Caco-2 (cell line): Measurements from ENCODE around the gene ARHGAP27. TPM values are rescaled to one million over a fixed set of nuclear protein-coding genes. Genes with fewer than 3 reads are reported as not detected.
A peak's percentile ranks its signal among the peaks of the same experiment; 100 is the strongest.

Source experiments
- BruUV-seq: library from RNA; stranded (reverse); fragments of 400-500 nt; replicated peaks from 2 replicates; lab custom pipeline; 2021; lab: Mats Ljungman, UMichigan
- CTCF ChIA-PET: fragments of 300-600 bp; sonication (Branson Sonifier 250); formaldehyde crosslinking; loops from one replicate; lab custom pipeline; 2022; ENCODE audit warnings: antibody characterized with exemption; lab: Charles Lee
- POLR2A ChIA-PET: fragments of 300-600 bp; sonication (Branson Sonifier 250); formaldehyde crosslinking; loops from one replicate; lab custom pipeline; 2022; ENCODE audit warnings: antibody characterized with exemption; lab: Charles Lee
- DNase-seq, 2 experiments: peaks; one replicate each; pipeline versions ENCODE4 v3.0.0 to v3.0.0-alpha.2; 2020 to 2022
- H3K27me3 ChIP-seq: replicated peaks from 2 replicates; pipeline ENCODE4 v1.6.0; 2011; ENCODE audit warnings: low read length; ENCODE audit not compliant: control insufficient read depth, insufficient read depth
- H3K36me3 ChIP-seq: 2 replicates; pipeline ENCODE4 v1.5.1; 2011; ENCODE audit warnings: low read length; ENCODE audit not compliant: control insufficient read depth, insufficient read depth
- H3K4me1 ChIP-seq: fragments of 250-450 bp; sonication (Bioruptor Pico); 2 replicates; pipeline ENCODE4 v1.5.1; 2020; ENCODE audit warnings: mild to moderate bottlenecking
- H3K4me3 ChIP-seq: 2 replicates; pipeline ENCODE4 v1.5.1; 2011; ENCODE audit warnings: low read depth, mild to moderate bottlenecking, control low read depth, low read length
- H3K9me3 ChIP-seq: fragments of 250-450 bp; sonication (Bioruptor Pico); 2 replicates; pipeline ENCODE4 v1.5.1; 2020; ENCODE audit warnings: mild to moderate bottlenecking, moderate library complexity
- H3K27ac Mint-ChIP-seq: one replicate; pipeline ENCODE4 v1.8.0; 2022; ENCODE audit warnings: mixed read lengths; ENCODE audit not compliant: unreplicated experiment
- H3K27me3 Mint-ChIP-seq: one replicate; pipeline ENCODE4 v1.8.0; 2022; ENCODE audit warnings: mixed read lengths; ENCODE audit not compliant: insufficient read depth, unreplicated experiment
- H3K36me3 Mint-ChIP-seq: one replicate; pipeline ENCODE4 v1.8.0; 2022; ENCODE audit warnings: mild to moderate bottlenecking, mixed read lengths; ENCODE audit not compliant: insufficient read depth, unreplicated experiment
- H3K4me1 Mint-ChIP-seq: one replicate; pipeline ENCODE4 v1.8.0; 2022; ENCODE audit warnings: low read depth, mixed read lengths; ENCODE audit not compliant: unreplicated experiment
- H3K4me3 Mint-ChIP-seq: one replicate; pipeline ENCODE4 v1.8.0; 2022; ENCODE audit warnings: mild to moderate bottlenecking, moderate library complexity, mixed read lengths; ENCODE audit not compliant: unreplicated experiment
- H3K9me3 Mint-ChIP-seq: one replicate; pipeline ENCODE4 v1.8.0; 2022; ENCODE audit warnings: mixed read lengths; ENCODE audit not compliant: unreplicated experiment
- intact Hi-C: fragments of 100-400 bp; cut with micrococcal nuclease; formaldehyde crosslinking; loops from one replicate; pipeline ENCODE4 v1.10.0; 2022; ENCODE audit not compliant: unreplicated experiment
- total RNA-seq: library from RNA; stranded (reverse); gene quantifications from 2 replicates; pipeline ENCODE4 v1.2.3, GENCODE V29; 2022
- TF ChIP-seq, protein P1 (sequence below), 2 experiments: fragments of 200-600 bp in 1 of 2; IDR thresholded peaks; 1 replicate in 1 of 2; 2 replicates in 1 of 2; pipeline versions ENCODE4 v1.5.1 to v1.8.0; 2011 to 2022; ENCODE audit warnings: antibody characterized with exemption in 1 of 2, control low read depth in 1 of 2, inconsistent platforms in 1 of 2, low read depth in 1 of 2, low read length in 1 of 2, mild to moderate bottlenecking in 1 of 2, moderate library complexity in 1 of 2; ENCODE audit not compliant: insufficient read depth in 1 of 2, severe bottlenecking in 1 of 2, unreplicated experiment in 1 of 2

The ARHGAP27 gene
- total RNA-seq, 1 experiment from 2014 or later = 35.9 TPM

GRCh38 chr17:45394564-45394912 lies 38.1 kb downstream of the ARHGAP27 start:
- ChIA-PET POLR2A (no interaction called here), CTCF (interaction anchor here (8.7 kb wide), 1 partner anchor 32 kb away, joined by 105 read pairs; no protein-coding TSS in a partner anchor)
- intact Hi-C loops = no loop called here
- Mint-ChIP-seq H3K9me3 (no peaks in the 10 kb centered on the region), H3K27me3 (no peaks in the 10 kb centered on the region), H3K27ac (no peak overlapping the region), H3K4me3 (no peak overlapping the region), H3K4me1 (no peaks in the 10 kb centered on the region), H3K36me3 (peaks cover 34% of the 10 kb centered on the region)
- peaks cover 12% of the 10 kb centered on the region for H3K36me3 ChIP-seq
- H3K9me3 ChIP-seq = no peaks in the 10 kb centered on the region
- no peaks in the 10 kb centered on the region for H3K27me3 ChIP-seq
- TF ChIP-seq, protein P1, sequence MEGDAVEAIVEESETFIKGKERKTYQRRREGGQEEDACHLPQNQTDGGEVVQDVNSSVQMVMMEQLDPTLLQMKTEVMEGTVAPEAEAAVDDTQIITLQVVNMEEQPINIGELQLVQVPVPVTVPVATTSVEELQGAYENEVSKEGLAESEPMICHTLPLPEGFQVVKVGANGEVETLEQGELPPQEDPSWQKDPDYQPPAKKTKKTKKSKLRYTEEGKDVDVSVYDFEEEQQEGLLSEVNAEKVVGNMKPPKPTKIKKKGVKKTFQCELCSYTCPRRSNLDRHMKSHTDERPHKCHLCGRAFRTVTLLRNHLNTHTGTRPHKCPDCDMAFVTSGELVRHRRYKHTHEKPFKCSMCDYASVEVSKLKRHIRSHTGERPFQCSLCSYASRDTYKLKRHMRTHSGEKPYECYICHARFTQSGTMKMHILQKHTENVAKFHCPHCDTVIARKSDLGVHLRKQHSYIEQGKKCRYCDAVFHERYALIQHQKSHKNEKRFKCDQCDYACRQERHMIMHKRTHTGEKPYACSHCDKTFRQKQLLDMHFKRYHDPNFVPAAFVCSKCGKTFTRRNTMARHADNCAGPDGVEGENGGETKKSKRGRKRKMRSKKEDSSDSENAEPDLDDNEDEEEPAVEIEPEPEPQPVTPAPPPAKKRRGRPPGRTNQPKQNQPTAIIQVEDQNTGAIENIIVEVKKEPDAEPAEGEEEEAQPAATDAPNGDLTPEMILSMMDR (IDR thresholded peaks at IDR 0.05; ENCODE audit: insufficient read depth in 1 of 2, low read depth in 1 of 2, low read length in 1 of 2, severe bottlenecking in 1 of 2, unreplicated experiment in 1 of 2) = no peak
- H3K4me3 ChIP-seq = no peak overlapping the region
- H3K4me1 ChIP-seq = no peaks in the 10 kb centered on the region
- BruUV-seq = no TSS peak
- DNase-seq = no peak

GRCh38 chr17:45394091-45394490 lies 38.6 kb downstream of the ARHGAP27 start:
- Histone ChIP-seq H3K36me3 (peaks cover 12% of the 10 kb centered on the region), H3K4me1 (no peaks in the 10 kb centered on the region), H3K9me3 (no peaks in the 10 kb centered on the region), H3K4me3 (no peak overlapping the region), H3K27me3 (no peaks in the 10 kb centered on the region)
- Mint-ChIP-seq H3K4me1 (no peaks in the 10 kb centered on the region), H3K9me3 (no peaks in the 10 kb centered on the region), H3K36me3 (peaks cover 34% of the 10 kb centered on the region), H3K27me3 (no peaks in the 10 kb centered on the region), H3K27ac (no peak overlapping the region), H3K4me3 (no peak overlapping the region)
- BruUV-seq = TSS peak; percentile 23
- DNase-seq = no peak
- TF ChIP-seq, protein P1 (IDR thresholded peaks at IDR 0.05; ENCODE audit: insufficient read depth in 1 of 2, low read depth in 1 of 2, low read length in 1 of 2, severe bottlenecking in 1 of 2, unreplicated experiment in 1 of 2) = no peak
- ChIA-PET CTCF (interaction anchor here (0.6 to 8.7 kb wide), 3 partner anchors 20 to 117 kb away, joined by 3 to 105 read pairs (median 4); no protein-coding TSS in a partner anchor), POLR2A (no interaction called here)
- intact Hi-C loops = no loop called here

DNA sequence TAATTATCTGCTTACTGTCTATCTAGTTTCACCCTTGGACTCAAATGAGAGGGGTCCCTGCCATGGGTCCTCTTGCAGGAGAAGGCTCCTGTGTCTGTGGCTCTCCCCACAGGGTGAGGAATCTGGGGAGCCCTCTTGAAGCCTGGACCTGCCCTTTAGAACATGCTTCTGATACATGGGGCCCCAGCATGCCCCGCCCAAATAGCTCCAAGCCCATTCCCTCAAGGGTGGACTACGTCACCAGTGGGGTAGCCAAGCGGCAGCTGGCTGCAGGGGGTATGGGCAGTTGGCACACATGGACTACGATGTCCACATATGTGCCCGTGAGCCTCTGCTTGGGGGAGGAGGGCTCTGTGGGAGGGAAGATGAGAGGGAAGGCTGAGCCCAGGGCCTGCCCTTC lies 39.3 kb downstream of the ARHGAP27 start:
- TF ChIP-seq, protein P1 (IDR thresholded peaks at IDR 0.05; ENCODE audit: insufficient read depth in 1 of 2, low read depth in 1 of 2, low read length in 1 of 2, severe bottlenecking in 1 of 2, unreplicated experiment in 1 of 2) = no peak
- ChIA-PET POLR2A (no interaction called here), CTCF (interaction anchor here (1.2 to 8.7 kb wide), 3 partner anchors 33 to 157 kb away, joined by 3 to 105 read pairs (median 5); no protein-coding TSS in a partner anchor)
- intact Hi-C loops = no loop called here
- DNase-seq = no peak
- Mint-ChIP-seq H3K36me3 (peaks cover 30% of the 10 kb centered on the region), H3K9me3 (no peaks in the 10 kb centered on the region), H3K4me3 (no peak overlapping the region), H3K27ac (no peak overlapping the region), H3K4me1 (no peaks in the 10 kb centered on the region), H3K27me3 (no peaks in the 10 kb centered on the region)
- no peaks in the 10 kb centered on the region for H3K4me1 ChIP-seq
- no TSS peak for BruUV-seq
- H3K4me3 ChIP-seq = no peak overlapping the region
- no peaks in the 10 kb centered on the region for H3K9me3 ChIP-seq
- no peaks in the 10 kb centered on the region for H3K27me3 ChIP-seq
- peaks cover 12% of the 10 kb centered on the region for H3K36me3 ChIP-seq
